ENCODE data around the gene LRRC26. TPM values are rescaled to one million over a fixed set of nuclear protein-coding genes. Genes with fewer than 3 reads are reported as not detected.

LRRC26 gene
- total and polyA plus RNA-seq, 2 of the 13 experiments (the other 11 are each of a cell fraction or from before 2014, with no cell fraction given) = not detected

DNA sequence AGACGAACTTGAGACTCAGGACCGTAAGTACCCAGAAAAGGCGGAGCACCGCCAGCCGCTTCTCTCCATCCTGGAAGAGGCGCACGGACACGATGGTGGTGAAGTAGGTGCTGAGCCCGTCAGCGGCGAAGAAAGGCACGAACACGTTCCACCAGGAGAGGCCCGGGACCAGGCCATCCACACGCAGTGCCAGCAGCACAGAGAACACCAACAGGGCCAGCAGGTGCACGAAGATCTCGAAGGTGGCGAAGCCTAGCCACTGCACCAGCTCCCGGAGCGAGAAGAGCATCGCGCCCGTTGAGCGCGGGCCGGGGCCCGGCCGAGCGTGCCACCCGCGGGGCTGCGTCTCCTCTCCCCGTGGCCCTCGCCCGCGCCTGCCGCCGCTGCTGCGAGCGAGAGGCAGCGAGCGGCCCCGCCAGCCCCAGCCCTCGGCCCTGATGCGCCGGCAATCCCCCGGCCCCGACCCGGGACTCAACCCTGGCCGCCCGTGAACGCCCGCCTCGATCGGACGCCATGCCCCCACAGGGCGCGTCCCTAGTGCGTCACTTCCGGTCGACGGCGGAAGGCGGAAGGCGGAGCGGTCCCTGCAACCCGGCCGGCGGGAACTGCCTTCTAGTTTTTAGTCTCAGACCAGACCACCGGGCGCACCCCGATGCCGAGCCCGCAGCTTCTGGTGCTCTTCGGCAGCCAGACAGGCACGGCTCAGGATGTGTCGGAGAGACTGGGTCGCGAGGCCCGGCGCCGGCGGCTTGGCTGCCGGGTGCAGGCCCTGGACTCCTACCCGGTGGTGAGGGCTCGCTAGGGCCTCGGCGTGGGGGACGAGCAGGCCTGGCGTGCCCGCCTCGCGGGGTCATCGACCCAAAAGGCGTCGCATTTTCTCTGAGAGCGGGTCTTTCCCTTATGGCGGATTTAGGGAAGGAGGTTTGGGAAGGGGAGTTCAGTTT lies 35.5 kb upstream of the LRRC26 start, which contains the start of the genes NDOR1 and TMEM203 (continued):
- TF ChIP-seq, protein P1, sequence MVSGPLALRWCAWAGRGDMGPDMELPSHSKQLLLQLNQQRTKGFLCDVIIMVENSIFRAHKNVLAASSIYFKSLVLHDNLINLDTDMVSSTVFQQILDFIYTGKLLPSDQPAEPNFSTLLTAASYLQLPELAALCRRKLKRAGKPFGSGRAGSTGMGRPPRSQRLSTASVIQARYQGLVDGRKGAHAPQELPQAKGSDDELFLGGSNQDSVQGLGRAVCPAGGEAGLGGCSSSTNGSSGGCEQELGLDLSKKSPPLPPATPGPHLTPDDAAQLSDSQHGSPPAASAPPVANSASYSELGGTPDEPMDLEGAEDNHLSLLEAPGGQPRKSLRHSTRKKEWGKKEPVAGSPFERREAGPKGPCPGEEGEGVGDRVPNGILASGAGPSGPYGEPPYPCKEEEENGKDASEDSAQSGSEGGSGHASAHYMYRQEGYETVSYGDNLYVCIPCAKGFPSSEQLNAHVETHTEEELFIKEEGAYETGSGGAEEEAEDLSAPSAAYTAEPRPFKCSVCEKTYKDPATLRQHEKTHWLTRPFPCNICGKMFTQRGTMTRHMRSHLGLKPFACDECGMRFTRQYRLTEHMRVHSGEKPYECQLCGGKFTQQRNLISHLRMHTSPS (CRISPR knock-in tag; IDR thresholded peaks at IDR 0.05; ENCODE audit: low read depth) = 0 out of 2 replicates have a peak, but pooled peaks have one; percentile 55
- TF ChIP-seq ZNF3 (CRISPR knock-in tag; IDR thresholded peaks at IDR 0.05) (no peak), ZNF44 (CRISPR knock-in tag; IDR thresholded peaks at IDR 0.05) (peak; percentile 68; the same call in 1 of the 2 replicates), TARDBP (CRISPR knock-in tag; IDR thresholded peaks at IDR 0.05) (peak; percentile 81; the same call in 1 of the 2 replicates), RARA (CRISPR knock-in tag; IDR thresholded peaks at IDR 0.05) (peak; percentile 35; the same call in 1 of the 2 replicates), GATAD1 (CRISPR knock-in tag; IDR thresholded peaks at IDR 0.05) (peak; percentile 100), CHCHD3 (CRISPR knock-in tag; IDR thresholded peaks at IDR 0.05) (0 out of 2 replicates have a peak, but pooled peaks have one; percentile 68), HDAC1 (CRISPR knock-in tag; IDR thresholded peaks at IDR 0.05) (peak; percentile 100), NRL (CRISPR knock-in tag; IDR thresholded peaks at IDR 0.05; ENCODE audit: borderline replicate concordance) (no peak), NCOA5 (CRISPR knock-in tag; IDR thresholded peaks at IDR 0.05) (no peak), HNRNPL (IDR thresholded peaks at IDR 0.05; ENCODE audit: low read depth, low read length) (0 out of 2 replicates have a peak, but pooled peaks have one; percentile 33), REPIN1 (CRISPR knock-in tag; IDR thresholded peaks at IDR 0.05; ENCODE audit: borderline replicate concordance, low read depth) (peak; percentile 79), HNRNPH1 (optimal IDR thresholded peaks at IDR 0.05; ENCODE audit: low read depth, low read length) (no peak), RFXAP (CRISPR knock-in tag; IDR thresholded peaks at IDR 0.05; ENCODE audit: borderline replicate concordance) (peak; percentile 55; the same call in 1 of the 2 replicates), CBFB (CRISPR knock-in tag; IDR thresholded peaks at IDR 0.05) (peak; percentile 9; the same call in 1 of the 2 replicates), ZNF724P (CRISPR knock-in tag; IDR thresholded peaks at IDR 0.05; ENCODE audit: borderline replicate concordance) (peak; percentile 59; the same call in 1 of the 2 replicates), MAZ (IDR thresholded peaks at IDR 0.05; ENCODE audit: borderline replicate concordance, low read depth, low read length) (peak; percentile 79; the same call in 1 of the 2 replicates), MAZ (CRISPR knock-in tag; IDR thresholded peaks at IDR 0.05; ENCODE audit: low read depth) (no peak), PLRG1 (conservative IDR thresholded peaks at IDR 0.05) (no peak)
- TF ChIP-seq, protein P2, sequence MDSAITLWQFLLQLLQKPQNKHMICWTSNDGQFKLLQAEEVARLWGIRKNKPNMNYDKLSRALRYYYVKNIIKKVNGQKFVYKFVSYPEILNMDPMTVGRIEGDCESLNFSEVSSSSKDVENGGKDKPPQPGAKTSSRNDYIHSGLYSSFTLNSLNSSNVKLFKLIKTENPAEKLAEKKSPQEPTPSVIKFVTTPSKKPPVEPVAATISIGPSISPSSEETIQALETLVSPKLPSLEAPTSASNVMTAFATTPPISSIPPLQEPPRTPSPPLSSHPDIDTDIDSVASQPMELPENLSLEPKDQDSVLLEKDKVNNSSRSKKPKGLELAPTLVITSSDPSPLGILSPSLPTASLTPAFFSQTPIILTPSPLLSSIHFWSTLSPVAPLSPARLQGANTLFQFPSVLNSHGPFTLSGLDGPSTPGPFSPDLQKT (CRISPR knock-in tag; IDR thresholded peaks at IDR 0.05; ENCODE audit: borderline replicate concordance) = peak; percentile 45; the same call in 1 of the 2 replicates
- TF ChIP-seq, protein P3, sequence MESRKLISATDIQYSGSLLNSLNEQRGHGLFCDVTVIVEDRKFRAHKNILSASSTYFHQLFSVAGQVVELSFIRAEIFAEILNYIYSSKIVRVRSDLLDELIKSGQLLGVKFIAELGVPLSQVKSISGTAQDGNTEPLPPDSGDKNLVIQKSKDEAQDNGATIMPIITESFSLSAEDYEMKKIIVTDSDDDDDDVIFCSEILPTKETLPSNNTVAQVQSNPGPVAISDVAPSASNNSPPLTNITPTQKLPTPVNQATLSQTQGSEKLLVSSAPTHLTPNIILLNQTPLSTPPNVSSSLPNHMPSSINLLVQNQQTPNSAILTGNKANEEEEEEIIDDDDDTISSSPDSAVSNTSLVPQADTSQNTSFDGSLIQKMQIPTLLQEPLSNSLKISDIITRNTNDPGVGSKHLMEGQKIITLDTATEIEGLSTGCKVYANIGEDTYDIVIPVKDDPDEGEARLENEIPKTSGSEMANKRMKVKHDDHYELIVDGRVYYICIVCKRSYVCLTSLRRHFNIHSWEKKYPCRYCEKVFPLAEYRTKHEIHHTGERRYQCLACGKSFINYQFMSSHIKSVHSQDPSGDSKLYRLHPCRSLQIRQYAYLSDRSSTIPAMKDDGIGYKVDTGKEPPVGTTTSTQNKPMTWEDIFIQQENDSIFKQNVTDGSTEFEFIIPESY (CRISPR knock-in tag; IDR thresholded peaks at IDR 0.05) = peak; percentile 35; the same call in 1 of the 2 replicates
- TF ChIP-seq, protein P4, sequence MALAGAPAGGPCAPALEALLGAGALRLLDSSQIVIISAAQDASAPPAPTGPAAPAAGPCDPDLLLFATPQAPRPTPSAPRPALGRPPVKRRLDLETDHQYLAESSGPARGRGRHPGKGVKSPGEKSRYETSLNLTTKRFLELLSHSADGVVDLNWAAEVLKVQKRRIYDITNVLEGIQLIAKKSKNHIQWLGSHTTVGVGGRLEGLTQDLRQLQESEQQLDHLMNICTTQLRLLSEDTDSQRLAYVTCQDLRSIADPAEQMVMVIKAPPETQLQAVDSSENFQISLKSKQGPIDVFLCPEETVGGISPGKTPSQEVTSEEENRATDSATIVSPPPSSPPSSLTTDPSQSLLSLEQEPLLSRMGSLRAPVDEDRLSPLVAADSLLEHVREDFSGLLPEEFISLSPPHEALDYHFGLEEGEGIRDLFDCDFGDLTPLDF (CRISPR knock-in tag; IDR thresholded peaks at IDR 0.05) = peak; percentile 89

Measured in HepG2 (cell line).